ENCODE data around the gene ATP5F1D. TPM values are rescaled to one million over a fixed set of nuclear protein-coding genes. Genes with fewer than 3 reads are reported as not detected.

The ATP5F1D gene
- total and polyA plus RNA-seq, 2 experiments from 2014 or later = 139 to 396 TPM

- TF ChIP-seq STAT1 (IDR thresholded peaks at IDR 0.05; ENCODE audit: unreplicated experiment) = no peak
- TF ChIP-seq CTCF (conservative IDR thresholded peaks at IDR 0.05; ENCODE audit: low read depth in 2 of 2) = peak; percentile 22 to 28; a peak in 2 of 4 replicates
- TF ChIP-seq ZNF114 (CRISPR knock-in tag; IDR thresholded peaks at IDR 0.05) = no peak
- no peak for TF ChIP-seq ZNF462 (CRISPR knock-in tag; IDR thresholded peaks at IDR 0.05)
- TF ChIP-seq EZH2 (IDR thresholded peaks at IDR 0.05; ENCODE audit: low read depth, unreplicated experiment) = no peak
- no peak for TF ChIP-seq JUNB (IDR thresholded peaks at IDR 0.05; ENCODE audit: unreplicated experiment)
- TF ChIP-seq CREB1 (CRISPR knock-in tag; IDR thresholded peaks at IDR 0.05; ENCODE audit: low read depth) = no peak
- no peak for TF ChIP-seq NANOG (IDR thresholded peaks at IDR 0.05; ENCODE audit: borderline replicate concordance)
- no peak for TF ChIP-seq ZNF331 (CRISPR knock-in tag; IDR thresholded peaks at IDR 0.05; ENCODE audit: low read depth)
- Histone ChIP-seq H3K9me2 (ENCODE audit: insufficient read depth) (no peaks in the 10 kb centered on the region), H3K27ac (ENCODE audit: low read depth) (no peak overlapping the region), H3K36me3 (ENCODE audit: insufficient read depth) (no peaks in the 10 kb centered on the region), H4K20me1 (replicated peaks; ENCODE audit: insufficient read depth) (peaks cover 21% of the 10 kb centered on the region; the same call in 1 of the 2 replicates), H3K79me2 (replicated peaks; ENCODE audit: insufficient read depth) (peaks cover 42% of the 10 kb centered on the region), H2AFZ (no peak overlapping the region), H3F3A (replicated peaks; ENCODE audit: low read depth) (peaks cover 27% of the 10 kb centered on the region), H3K4me2 (no peak overlapping the region), H3K4me1 (ENCODE audit: insufficient read depth) (peaks cover 11% of the 10 kb centered on the region; the same call in 1 of the 2 replicates), H3K4me3 (no peak overlapping the region), H3K27me3 (ENCODE audit: insufficient read depth) (no peaks in the 10 kb centered on the region)
- ATAC-seq = 0 out of 3 replicates have a peak, but pooled peaks have one; percentile 2
- Mint-ChIP-seq H3K27me3 (ENCODE audit: insufficient read depth, low read depth, poor library complexity) (peaks cover 16% of the 10 kb centered on the region), H3K9me3 (no peaks in the 10 kb centered on the region), H3K36me3 (ENCODE audit: low read depth) (peaks cover 2% of the 10 kb centered on the region; the same call in 1 of the 3 replicates), H3K4me1 (peaks cover 14% of the 10 kb centered on the region), H3K27ac (no peak overlapping the region), H3K4me3 (no peak overlapping the region)
- DNase-seq (ENCODE audit: low spot score) = no peak
Observed at GRCh38 chr19:1220477-1220930, 21.0 kb upstream of the ATP5F1D start.

Measured in GM23338 (cell line).